ENCODE results near the gene KCTD14.
"Not testable (repeated sequence)": the region's sequence is repeated elsewhere in the genome, so short reads cannot be mapped to it uniquely, and the experiment has no call there.

KCTD14 gene

DNA sequence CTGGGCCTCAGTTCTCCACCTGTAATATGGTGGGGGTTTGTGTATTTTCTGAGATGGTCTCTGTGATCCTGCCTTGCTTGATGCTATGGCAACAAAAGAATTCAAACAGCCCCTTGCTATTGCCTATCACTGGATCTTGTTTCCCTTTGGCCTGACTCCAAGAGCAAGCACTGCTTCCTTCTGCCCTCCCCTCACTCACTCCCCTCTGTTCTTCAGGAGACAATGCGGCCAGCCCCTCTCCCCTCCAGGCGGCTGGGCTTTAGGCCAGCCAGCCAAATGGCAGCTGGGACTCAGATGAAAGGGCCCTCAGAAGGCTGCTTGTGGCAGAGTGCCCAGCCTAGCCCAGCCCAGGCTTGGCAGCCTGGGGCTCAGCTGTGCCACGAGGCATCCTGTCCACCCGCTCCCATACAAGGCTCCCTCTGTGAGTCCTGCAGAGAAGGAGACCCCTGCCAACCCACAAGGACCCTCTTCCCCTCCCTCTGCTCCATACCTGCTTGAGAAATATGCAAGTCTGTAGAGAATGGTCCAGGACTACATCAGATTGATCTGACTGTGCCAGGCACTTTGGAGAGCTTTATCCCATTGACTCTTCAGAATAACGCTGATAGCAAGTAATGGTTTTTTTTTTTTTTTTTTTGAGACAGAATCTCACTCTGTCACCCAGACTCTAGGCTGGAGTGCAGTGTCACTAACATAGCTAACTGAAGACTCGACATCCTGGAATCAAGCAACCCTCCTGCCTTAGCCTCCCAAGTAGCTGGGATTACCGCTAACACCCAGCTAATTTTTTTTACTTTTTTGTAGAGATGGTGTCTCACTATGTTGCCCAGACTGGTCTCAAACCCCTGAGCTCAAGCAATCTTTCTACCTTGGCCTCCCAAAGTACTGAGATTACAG lies 7.6 kb upstream of the KCTD14 start:
- Histone ChIP-seq H3F3A (ENCODE audit: insufficient read depth, low read length) (no peaks in the 10 kb centered on the region), H3K4me1 (ENCODE audit: low read length) (no peaks in the 10 kb centered on the region), H3K4me2 (ENCODE audit: low read depth, low read length) (no peak overlapping the region), H3K9me2 (replicated peaks; ENCODE audit: insufficient read depth, low read length) (no peaks in the 10 kb centered on the region), H3K27me3 (replicated peaks; ENCODE audit: insufficient read depth, low read length) (no peaks in the 10 kb centered on the region), H3K9ac (ENCODE audit: low read length) (no peak overlapping the region), H3K79me2 (ENCODE audit: low read length) (no peaks in the 10 kb centered on the region), H3K27ac (ENCODE audit: low read length) (no peak overlapping the region), H3K36me3 (replicated peaks; ENCODE audit: insufficient read depth, low read length) (no peaks in the 10 kb centered on the region), H4K20me1 (ENCODE audit: insufficient read depth, low read length) (no peaks in the 10 kb centered on the region), H3K4me3 (ENCODE audit: low read length) (no peak overlapping the region), H2AFZ (ENCODE audit: low read length) (no peak overlapping the region), H3K9me3 (replicated peaks; ENCODE audit: insufficient read depth, low read length) (no peaks in the 10 kb centered on the region)
- TF ChIP-seq, protein P1, sequence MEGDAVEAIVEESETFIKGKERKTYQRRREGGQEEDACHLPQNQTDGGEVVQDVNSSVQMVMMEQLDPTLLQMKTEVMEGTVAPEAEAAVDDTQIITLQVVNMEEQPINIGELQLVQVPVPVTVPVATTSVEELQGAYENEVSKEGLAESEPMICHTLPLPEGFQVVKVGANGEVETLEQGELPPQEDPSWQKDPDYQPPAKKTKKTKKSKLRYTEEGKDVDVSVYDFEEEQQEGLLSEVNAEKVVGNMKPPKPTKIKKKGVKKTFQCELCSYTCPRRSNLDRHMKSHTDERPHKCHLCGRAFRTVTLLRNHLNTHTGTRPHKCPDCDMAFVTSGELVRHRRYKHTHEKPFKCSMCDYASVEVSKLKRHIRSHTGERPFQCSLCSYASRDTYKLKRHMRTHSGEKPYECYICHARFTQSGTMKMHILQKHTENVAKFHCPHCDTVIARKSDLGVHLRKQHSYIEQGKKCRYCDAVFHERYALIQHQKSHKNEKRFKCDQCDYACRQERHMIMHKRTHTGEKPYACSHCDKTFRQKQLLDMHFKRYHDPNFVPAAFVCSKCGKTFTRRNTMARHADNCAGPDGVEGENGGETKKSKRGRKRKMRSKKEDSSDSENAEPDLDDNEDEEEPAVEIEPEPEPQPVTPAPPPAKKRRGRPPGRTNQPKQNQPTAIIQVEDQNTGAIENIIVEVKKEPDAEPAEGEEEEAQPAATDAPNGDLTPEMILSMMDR (IDR thresholded peaks at IDR 0.05; ENCODE audit: low read length) = no peak
- TF ChIP-seq EZH2phosphoT487 (IDR thresholded peaks at IDR 0.05; ENCODE audit: low read length) (no peak), EZH2 (optimal IDR thresholded peaks at IDR 0.05; ENCODE audit: low read depth, low read length) (no peak)
- DNase-seq = no peak

DNA sequence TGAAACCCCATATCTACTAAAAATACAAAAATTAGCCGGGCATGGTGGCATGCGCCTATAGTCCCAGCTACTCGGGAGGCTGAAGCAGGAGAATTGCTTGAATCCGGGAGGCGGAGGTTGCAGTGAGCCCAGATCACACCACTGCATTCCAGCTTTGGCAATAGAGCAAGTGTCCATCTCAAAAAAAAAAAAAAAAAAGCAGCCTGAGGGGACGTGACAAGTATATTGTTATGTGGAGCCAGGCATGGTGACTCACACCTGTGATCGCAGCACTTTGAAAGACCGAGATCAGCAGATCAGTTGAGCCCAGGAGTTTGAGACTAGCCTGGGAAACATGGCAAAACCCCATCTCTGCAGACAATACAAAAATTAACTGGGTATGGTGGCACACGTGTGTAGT lies 5.3 kb upstream of the KCTD14 start:
- not testable (repeated sequence) for H3K4me1 ChIP-seq (ENCODE audit: low read length); H3K4me2 ChIP-seq (ENCODE audit: low read depth, low read length); H3K9me2 ChIP-seq (replicated peaks; ENCODE audit: insufficient read depth, low read length)

DNA sequence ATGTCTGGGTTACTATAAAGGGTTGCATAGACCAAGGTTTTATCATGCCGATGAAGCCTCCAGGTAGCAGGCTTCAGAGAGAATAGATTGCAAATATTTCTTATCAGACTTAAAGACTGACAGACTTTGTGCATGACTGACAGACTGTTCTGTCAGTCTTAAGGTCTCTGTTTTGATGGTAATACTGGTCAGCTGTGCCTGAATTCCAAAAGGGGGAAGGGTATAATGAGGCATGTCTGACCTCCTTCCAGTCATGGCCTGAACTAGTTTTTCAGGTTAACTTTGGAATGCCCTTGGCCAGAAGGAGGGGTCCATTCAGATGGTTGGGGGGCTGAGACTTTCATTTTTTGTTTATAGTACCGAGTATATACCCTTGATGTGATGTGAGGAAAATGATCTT lies 4.7 kb upstream of the KCTD14 start:
- H4K20me1 ChIP-seq (ENCODE audit: insufficient read depth, low read length) = no peaks in the 10 kb centered on the region
- no peaks in the 10 kb centered on the region for H3K4me1 ChIP-seq (ENCODE audit: low read length)
- no peaks in the 10 kb centered on the region for H3F3A ChIP-seq (ENCODE audit: insufficient read depth, low read length)
- no peaks in the 10 kb centered on the region for H3K79me2 ChIP-seq (ENCODE audit: low read length)
- H3K36me3 ChIP-seq (replicated peaks; ENCODE audit: insufficient read depth, low read length) = no peaks in the 10 kb centered on the region
- no peak overlapping the region for H3K9ac ChIP-seq (ENCODE audit: low read length)
- no peak overlapping the region for H3K4me2 ChIP-seq (ENCODE audit: low read depth, low read length)
- H3K27ac ChIP-seq (ENCODE audit: low read length) = no peak overlapping the region
- H3K9me3 ChIP-seq (replicated peaks; ENCODE audit: insufficient read depth, low read length) = no peaks in the 10 kb centered on the region
- H3K4me3 ChIP-seq (ENCODE audit: low read length) = no peak overlapping the region
- no peak for TF ChIP-seq EZH2phosphoT487 (IDR thresholded peaks at IDR 0.05; ENCODE audit: low read length)
- TF ChIP-seq EZH2 (optimal IDR thresholded peaks at IDR 0.05; ENCODE audit: low read depth, low read length) = no peak
- H2AFZ ChIP-seq (ENCODE audit: low read length) = no peak overlapping the region
- no peaks in the 10 kb centered on the region for H3K27me3 ChIP-seq (replicated peaks; ENCODE audit: insufficient read depth, low read length)
- no peak for DNase-seq
- no peaks in the 10 kb centered on the region for H3K9me2 ChIP-seq (replicated peaks; ENCODE audit: insufficient read depth, low read length)

More for the DNA sequence above, 5.3 kb upstream of the KCTD14 start:
- not testable (repeated sequence) for DNase-seq; H3K36me3 ChIP-seq (replicated peaks; ENCODE audit: insufficient read depth, low read length); H4K20me1 ChIP-seq (ENCODE audit: insufficient read depth, low read length); H3K27ac ChIP-seq (ENCODE audit: low read length); H2AFZ ChIP-seq (ENCODE audit: low read length); H3K4me3 ChIP-seq (ENCODE audit: low read length); H3K27me3 ChIP-seq (replicated peaks; ENCODE audit: insufficient read depth, low read length); H3K79me2 ChIP-seq (ENCODE audit: low read length); H3K9ac ChIP-seq (ENCODE audit: low read length); H3K9me3 ChIP-seq (replicated peaks; ENCODE audit: insufficient read depth, low read length); H3F3A ChIP-seq (ENCODE audit: insufficient read depth, low read length)

DNA sequence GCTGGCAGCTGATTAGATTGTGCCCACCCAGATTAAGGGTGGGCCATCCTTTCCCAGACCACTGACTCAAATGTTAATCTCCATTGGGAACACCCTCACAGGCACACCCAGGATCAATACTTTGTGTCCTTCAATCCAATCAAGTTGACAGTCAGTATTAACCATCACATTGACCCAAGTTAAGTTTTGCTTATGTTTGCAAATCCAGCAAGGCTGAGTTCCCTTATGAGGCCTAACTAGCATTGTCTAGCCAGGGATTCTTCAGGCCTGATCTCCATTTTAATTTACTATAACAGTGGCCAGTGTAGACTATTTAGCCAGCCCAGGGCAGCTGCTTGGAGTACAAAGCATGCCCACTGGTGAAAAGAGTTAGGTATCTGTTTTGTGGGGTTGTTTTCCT lies 2.3 kb upstream of the KCTD14 start:
- Histone ChIP-seq H4K20me1 (ENCODE audit: insufficient read depth, low read length) (no peaks in the 10 kb centered on the region), H3K36me3 (replicated peaks; ENCODE audit: insufficient read depth, low read length) (no peaks in the 10 kb centered on the region)

More for the DNA sequence above, 2.3 kb upstream of the KCTD14 start:
- TF ChIP-seq, protein P1 (IDR thresholded peaks at IDR 0.05; ENCODE audit: low read length) = no peak
- TF ChIP-seq EZH2phosphoT487 (IDR thresholded peaks at IDR 0.05; ENCODE audit: low read length) (no peak), EZH2 (optimal IDR thresholded peaks at IDR 0.05; ENCODE audit: low read depth, low read length) (no peak)
- no peak overlapping the region for H3K27ac ChIP-seq (ENCODE audit: low read length)
- no peak for DNase-seq
- no peak overlapping the region for H3K9ac ChIP-seq (ENCODE audit: low read length)
- H3K4me1 ChIP-seq (ENCODE audit: low read length) = no peaks in the 10 kb centered on the region
- no peaks in the 10 kb centered on the region for H3K27me3 ChIP-seq (replicated peaks; ENCODE audit: insufficient read depth, low read length)
- H3K4me3 ChIP-seq (ENCODE audit: low read length) = no peak overlapping the region
- no peaks in the 10 kb centered on the region for H3K9me2 ChIP-seq (replicated peaks; ENCODE audit: insufficient read depth, low read length)
- H2AFZ ChIP-seq (ENCODE audit: low read length) = no peak overlapping the region
- H3F3A ChIP-seq (ENCODE audit: insufficient read depth, low read length) = no peaks in the 10 kb centered on the region
- no peak overlapping the region for H3K4me2 ChIP-seq (ENCODE audit: low read depth, low read length)
- H3K79me2 ChIP-seq (ENCODE audit: low read length) = no peaks in the 10 kb centered on the region
- no peaks in the 10 kb centered on the region for H3K9me3 ChIP-seq (replicated peaks; ENCODE audit: insufficient read depth, low read length)

Data from MM.1S (cell line).